Raji (cell line): ENCODE measurements around the gene ZNF362.

Experiments used
- POLR2A ChIP-seq: IDR thresholded peaks from 2 replicates; pipeline ENCODE4 v1.6.1; 2011; ENCODE audit warnings: low read depth, low read length, control low read depth; ENCODE audit not compliant: insufficient read depth

ZNF362 gene

DNA sequence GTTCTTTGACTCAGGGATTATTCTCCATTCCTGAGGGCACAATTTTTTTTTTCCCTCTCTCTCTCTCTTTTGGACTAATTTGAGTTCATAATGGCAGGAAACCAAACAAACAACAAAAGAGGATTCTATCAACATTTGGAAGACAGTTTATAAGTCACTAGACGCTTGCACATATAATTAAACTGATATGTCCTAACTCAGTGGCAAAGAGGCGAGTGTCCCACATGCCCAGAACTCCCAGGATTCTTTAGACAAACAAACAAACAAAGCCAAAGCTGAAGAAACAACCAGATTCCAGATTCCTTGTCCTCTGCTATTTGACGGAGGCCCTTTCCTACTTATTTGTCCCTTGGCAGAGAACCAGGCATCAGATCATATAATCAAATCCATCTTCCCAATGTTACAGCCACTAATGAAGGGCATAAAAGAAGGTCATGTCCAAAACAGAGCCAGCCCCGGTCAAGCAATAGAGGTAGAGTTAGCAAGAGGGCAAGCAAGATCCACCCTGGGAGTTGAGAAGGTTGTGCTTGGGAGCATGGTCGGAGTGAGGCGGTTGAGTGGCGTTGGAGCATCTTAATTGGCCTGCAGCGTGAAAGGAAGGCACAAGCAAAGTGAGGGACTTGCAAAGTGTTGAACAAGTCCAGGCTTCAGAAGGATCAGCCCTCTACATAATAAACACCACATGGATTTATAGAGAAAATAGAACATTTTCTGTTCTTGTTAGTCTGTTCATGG lies 30.3 kb downstream of the ZNF362 start:
- no peak for TF ChIP-seq POLR2A

DNA sequence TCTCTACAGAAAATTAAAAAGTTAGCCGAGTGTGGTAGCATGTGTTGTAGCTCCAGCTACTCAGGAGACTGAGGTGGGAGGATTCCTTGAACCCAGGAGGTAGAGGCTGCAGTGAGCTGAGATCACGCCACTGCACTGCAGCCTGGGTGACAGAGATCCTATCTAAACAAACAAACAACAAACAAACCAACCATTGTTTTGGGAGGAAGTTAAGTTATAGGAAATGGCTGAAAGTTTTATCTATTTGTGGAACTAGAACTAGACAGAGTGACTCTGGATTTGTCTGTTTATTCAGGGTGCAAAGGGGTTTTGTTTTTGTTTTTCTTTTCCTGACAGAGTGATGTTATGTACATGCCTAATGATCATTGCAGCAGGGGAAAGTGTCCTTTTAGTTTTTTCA lies 31.0 kb downstream of the ZNF362 start:
- no peak for TF ChIP-seq POLR2A

DNA sequence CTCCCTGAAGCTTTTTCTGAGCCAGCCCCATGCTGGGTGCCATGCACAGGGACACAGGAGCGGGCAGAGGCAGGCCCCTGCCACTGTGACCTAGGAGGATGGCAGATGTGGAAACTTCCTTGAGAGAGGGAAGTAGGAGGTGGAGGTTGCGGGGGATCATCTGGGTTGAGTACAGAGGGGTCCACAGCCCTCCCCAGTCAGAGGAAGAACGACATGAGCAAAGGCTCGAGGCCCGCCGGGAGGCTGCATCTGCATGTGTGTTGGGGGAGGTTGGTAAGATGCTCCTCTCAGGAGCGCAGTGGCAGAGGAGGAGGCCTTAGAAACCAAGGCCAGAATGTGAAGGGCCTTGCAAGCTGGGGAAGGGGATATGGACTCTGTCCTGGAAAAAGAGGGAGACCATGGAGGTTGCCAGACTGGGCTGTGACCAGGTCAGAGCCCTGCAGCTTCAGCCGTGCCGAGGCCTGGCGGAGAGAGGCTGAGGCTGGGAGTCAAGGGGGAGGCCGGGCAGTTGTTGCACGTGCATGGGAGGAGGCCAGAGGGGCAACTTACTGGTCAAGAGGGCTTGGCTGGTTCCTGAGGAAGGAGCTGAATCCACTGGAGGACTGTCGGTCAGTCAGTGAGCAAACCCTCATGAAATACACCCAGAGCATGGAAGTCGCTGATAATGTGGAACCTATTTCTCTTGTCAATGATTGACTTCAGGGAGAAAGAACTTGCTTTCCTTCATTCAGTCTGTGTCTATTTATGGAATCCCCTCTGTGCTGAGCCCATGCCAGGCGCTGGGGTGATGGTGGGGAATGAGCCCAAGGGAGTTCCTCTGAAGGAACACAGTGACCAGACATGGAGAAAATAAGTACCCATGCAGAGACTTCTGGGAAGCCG lies 32.9 kb downstream of the ZNF362 start:
- TF ChIP-seq POLR2A = no peak

DNA sequence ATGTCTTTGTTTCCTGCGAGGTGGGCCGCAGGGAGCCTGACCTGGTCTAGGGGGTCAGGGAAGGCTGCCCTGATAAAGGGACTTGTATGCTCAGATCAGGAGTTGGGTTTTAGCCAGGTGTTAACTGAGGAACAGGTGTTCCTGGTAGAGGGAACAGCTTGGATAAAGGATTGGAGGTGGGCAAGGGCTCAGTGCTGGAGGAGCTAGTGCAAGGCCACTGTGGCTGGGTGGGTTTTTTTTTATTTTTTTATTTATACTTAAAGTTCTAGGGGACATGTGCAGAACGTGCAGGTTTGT lies 33.5 kb downstream of the ZNF362 start:
- TF ChIP-seq POLR2A = no peak

DNA sequence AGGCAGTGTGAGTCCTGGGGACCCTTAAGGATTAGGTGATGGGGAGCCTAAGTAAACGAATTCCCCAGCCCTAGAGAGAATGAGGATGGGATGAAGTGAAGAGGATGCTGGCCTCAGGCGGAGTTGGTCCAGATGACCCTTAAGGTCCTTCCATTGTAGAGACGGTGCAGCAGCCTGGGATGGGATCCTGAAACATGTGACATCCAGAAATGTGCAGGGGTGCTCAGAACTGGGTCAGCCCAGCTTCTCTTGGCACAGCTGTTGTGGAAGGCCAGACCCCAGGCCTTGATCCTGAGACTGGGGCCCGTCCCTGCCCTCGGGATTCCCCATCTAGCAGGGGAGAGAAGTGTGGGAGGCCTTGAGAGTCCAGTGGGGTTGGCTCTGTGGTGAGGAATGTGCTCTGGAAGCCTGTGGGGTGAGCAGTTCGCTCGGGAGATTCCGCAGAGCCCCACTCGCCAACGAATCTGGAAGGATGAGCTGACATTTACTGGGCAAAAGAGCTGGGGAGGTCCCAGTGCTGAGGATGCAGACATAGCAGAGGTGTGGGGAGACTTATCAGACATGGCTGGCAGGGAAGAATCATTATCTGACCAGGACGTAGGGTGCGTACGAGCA lies 36.5 kb downstream of the ZNF362 start:
- no peak for TF ChIP-seq POLR2A

DNA sequence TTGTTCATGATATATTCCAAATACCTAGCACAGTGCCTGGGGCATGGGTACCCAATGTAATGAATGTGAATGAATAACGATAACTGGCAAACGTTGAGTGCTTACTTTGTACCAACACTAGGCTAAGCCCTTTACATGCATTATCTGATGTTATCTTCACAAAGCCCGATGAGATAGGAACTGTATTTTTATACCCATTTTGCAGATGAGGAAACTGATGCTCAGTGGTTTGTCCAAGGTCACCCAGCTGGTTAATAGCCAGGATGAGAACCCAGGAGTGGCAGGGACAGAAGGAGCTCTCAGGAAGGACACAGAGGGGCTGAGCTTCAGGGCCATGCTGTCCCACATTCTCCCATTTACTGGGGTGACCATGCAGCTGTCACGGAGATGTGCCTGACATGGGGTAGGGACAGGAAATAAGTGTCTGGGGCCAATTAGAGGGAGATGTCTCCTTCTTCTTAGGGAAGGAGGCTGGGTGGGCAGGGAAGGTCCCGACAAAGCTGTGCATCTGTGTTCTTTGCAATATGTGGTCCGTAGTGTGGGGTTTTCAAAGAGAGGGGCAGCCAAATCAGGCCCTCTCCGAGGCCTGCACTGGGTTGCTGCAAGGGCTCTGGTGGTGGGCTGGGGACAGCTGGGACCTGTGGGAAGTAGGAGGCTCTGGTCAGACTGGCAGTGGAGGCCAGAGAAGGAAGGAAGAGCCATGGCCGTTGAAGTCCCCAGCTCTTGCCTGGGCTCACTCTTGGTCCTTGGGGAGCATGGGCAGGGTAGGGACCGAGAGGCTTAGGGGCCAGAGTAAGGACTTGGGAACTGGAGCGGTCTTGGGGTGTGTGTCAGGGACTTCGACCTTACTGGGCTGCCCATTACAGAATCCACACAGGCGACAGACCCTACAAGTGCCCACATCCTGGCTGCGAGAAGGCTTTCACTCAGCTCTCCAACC lies 38.0 kb downstream of the ZNF362 start:
- no peak for TF ChIP-seq POLR2A

DNA sequence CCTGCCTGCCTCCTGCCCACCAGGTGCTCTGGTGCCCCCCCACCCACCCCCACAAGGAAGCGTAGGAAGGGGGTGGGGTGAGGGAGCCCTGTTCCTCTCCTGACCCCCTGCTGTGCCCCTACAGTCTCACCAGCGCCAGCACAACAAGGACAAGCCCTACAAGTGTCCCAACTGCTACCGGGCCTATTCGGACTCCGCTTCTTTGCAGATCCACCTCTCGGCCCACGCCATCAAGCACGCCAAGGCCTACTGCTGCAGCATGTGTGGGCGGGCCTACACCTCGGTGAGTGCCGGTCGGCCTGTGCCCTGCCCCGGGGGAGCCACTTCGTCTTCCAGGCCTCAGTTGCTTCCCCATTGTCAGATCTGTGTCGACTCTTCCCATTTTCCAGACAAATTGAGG lies 38.7 kb downstream of the ZNF362 start:
- TF ChIP-seq POLR2A = no peak

DNA sequence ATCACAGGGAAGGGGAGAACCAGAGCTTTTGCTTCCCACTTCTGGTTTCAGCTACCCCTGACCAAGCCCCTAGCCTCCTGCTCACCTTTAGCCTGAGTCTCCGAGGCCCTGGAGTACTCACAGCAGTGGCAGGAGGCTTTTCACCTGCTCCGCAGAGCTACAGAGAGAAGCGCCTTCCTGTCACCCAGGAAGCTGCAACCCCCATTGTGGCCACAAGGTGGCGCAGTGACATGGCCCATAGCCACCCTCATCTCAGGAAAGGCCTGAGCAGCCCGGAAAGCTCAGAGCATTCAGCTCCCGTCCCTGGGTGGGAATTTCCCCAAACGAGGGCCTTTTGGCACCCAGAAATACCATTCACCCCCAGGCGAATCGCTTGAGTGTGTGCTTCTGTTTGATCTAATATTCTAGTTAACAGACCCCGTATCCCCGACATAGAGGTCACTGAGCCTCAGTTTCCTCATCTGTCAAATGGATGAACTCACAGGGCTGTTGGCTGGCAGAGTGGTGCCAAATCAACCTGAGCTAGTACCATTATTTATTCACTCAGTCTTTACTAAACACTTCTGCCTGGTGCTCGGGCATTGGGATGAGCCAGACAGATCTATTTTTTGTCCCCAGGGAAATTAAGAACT lies 39.3 kb downstream of the ZNF362 start:
- no peak for TF ChIP-seq POLR2A

DNA sequence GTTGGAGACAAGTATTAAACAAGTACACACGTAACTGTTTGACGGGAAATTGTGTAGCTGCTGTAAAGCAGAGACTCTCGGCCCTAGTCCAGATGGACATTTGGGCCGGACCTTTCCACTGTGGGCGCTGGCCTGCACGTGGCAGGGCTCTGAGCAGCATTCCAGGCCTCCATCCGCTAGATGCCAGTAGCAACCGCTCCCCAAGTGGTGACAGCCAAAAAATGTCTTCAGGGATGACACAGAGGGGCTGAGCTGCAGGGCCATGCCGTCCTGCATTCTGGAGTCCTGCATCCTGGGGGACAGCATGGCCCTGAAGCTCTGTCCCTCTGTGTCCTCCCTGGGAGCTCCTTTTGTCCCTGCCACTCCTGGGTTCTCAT lies 39.8 kb downstream of the ZNF362 start:
- TF ChIP-seq POLR2A = no peak

DNA sequence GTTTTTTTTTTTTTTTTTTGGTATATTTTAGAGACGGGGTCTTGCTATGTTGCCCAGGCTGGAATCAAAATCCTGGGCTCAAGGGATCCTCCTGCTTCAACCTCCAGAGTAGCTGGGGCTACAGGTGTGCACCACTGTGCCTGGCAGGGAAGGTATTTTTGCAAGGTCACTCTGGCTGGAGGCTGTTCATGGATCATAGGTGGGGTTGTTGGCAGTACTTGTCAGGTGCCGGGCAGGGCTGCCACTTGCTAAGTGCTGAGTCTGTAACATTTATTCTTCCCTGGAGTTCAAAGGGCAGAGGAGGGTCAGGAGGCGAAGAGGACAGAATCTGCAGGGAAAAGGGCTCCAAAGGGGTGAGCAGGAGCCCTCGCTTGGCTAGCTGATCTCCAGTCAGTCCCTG lies 40.5 kb downstream of the ZNF362 start:
- TF ChIP-seq POLR2A = no peak

DNA sequence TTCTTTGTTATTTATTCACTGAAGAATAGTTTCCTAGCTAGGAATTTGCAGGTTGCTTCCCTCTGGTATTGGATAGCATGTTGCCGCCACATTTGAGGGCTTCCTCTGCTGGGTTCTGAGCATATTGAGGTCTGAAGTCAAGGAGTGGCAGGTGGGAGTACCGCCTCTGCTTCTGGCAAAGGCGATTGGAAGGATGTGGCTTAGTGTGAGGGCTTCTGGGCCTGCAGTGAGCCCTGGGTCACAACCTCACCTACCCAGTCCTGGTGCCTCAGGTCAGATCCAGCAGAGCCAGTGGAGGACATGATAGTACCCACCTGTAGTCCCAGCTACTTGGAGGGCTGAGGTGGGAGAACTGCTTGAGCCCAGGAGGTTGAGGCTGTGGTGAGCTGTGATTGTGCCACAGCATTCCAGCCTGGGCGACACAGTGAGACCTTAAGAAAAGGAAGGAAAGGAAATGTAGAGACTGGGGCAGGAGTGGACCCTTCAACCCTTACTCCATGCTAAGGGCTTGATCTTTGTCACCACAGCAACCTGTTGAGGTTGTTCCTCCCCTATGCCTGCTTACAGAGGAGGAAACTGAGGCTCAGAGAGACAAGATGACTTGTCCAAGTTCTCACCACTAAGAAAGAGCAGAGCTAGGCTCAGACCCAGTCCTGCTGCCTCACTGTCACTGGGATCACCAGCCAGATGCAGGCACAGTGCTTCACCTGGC lies 41.8 kb downstream of the ZNF362 start:
- TF ChIP-seq POLR2A = no peak

DNA sequence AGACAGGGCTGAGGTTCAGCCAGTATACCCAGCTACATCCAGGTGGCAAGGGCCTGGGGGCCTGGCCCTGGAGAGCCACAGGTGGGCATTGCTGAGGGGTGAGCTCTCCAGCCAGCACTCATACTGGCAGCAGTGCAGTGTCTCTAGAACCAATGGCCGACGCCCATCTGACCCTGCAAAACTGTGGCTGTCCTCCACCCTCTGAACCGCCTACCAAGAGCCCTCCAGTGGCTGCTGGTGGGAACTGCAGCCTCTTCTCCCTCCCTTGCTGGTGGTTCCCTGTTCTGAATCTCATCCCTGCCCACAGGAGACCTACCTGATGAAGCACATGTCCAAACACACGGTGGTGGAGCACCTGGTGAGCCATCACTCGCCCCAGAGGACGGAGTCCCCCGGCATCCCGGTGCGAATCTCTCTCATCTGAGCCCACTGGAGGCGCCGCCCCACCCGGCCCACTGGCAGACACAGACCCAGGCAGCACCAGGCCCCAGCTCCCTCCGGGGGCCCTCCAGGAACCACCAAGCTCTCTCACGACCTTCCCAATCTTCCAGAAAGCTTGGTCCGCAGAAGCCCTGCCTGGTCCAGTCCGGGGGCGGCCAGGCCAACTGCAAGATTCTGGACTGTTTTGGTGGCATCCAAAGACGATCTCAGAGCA lies 42.5 kb downstream of the ZNF362 start:
- TF ChIP-seq POLR2A = no peak

DNA sequence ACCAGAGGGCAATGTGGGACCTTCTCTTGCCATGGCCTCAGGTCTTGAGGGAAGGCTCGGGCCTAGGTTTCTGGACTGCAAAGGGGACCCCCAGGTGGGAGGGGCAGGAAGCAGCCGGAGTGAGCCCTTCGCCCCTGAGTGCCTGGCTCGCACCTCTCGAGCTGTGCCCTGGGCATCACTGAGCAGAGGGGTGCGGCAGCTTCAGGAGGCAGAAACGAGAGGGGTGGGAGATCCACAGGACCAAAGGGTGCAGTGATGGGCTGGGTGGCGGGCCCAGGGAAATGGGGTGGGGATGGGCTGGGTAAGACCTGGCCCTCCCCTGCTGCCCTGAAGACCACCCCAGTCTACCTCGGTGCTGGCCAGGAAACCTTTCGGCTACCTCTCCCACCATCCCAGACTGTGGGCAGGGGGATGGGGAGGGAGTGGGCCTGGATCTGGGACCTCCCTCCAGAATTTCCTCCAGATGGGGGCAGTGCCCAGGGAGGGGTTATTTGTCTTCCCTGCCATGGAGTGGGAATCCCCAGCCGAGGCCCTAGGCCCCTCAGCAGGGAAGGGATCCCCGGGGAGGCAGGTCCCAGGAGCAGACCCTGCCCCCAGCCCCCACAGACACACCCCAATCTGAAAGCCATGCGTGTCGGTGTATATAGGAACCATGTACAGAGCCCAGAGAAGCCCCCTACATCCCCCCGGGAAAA lies 43.3 kb downstream of the ZNF362 start:
- no peak for TF ChIP-seq POLR2A
